ENCODE results near the gene SLC35E1.

Gene SLC35E1

GRCh38 chr19:16572332-16573211, at the start of gene SLC35E1:
Gene SLC35E1 (minus strand): TSS chr19:16572415. CDS start chr19:16572364, 51 bp downstream.
- peak; percentile 80 to 90 (median 85) for DNase-seq

DNA sequence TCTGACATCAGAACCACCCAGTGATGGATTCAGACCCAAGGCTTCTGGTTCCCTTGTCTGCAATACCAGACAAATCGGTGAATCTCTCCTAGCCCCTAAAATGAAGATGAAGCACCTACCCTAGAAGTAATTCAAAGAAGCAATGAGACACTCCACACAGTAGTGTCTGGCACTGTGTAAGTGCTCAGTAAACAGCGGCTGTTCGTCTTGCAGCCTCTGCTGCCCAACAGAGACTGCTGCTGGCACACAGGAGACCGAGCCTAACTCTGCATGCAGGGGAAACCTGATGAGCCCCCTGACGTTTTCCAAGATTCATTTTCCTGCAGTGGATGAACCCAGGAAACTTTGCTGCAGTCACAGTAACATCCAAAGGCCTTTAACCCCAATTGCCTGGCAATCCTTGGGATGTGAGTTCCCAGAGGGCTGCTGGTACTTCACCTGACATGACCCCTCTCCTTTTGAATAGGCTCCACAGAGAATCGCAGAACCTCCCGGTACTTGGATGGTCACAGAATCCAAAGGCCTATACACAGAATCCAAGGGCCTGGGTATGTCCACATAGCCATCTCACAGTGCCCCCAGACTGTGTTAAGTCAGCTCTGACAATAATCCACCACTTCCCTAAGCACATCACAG, 49.1 kb upstream of the SLC35E1 start:
- DNase-seq = no peak

GRCh38 chr19:16620584-16620983, 48.4 kb upstream of the SLC35E1 start:
- DNase-seq = no peak

DNA sequence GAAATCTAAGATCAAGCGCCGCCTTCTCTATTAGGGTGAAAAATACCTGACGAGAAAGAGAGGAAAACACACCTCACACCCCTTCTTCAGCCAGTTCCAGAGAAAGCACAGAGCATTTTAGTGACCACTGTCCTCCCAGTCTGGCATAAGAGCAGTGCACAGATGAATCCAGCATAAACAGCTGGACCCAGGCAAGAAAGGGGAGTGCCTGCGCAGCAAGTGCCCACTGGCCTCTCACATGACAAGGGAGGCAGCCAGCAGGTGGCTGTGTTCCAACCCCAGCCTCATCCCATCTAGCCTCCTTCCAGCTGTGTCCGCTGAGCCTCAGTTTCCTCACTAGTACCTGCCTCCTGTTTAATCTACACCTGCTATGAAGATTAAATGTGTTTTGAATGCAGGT, 47.8 kb upstream of the SLC35E1 start:
- DNase-seq = no peak

DNA sequence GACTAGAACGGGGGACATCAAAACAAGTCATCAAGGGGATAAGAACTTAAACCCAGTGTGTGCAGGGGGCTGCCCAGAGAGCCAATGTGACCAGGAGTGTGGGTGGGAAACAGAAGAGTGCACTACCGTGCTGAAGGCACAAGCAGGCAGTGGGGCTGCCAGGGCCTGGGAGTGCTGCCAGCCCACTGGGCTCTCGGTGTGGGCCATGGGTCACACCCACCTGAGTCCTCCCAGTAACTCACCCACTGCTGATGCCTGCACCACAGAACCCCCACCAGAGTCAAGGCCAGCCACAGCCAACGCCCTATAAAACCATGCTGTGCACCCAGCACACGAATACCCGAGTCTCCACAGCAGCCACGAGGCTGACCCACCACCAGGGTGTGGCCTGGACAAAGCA, 47.2 kb upstream of the SLC35E1 start:
- no peak for DNase-seq

- DNase-seq = no peak
These were observed 46.0 kb upstream of the SLC35E1 start for GRCh38 chr19:16618248-16618647.

DNA sequence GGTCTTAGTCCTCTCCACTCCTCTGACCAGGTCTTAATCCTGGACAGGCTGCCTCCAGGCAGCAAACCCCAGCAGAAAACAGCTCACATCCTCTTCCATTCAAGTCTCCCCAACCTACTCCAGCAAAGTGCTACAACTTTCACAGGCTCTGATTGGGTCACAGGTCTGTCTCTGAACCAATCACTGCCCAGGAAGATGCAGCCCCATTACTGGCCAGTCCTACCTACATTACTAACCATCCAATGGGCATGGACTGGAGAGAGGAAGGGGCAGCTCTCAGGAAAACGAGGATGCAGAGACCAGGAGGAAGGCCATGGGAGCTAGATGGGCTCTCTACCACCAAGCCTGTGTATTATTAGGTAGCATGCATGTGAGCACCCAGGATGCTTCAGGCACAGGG, 43.6 kb upstream of the SLC35E1 start:
- no peak for DNase-seq

DNA sequence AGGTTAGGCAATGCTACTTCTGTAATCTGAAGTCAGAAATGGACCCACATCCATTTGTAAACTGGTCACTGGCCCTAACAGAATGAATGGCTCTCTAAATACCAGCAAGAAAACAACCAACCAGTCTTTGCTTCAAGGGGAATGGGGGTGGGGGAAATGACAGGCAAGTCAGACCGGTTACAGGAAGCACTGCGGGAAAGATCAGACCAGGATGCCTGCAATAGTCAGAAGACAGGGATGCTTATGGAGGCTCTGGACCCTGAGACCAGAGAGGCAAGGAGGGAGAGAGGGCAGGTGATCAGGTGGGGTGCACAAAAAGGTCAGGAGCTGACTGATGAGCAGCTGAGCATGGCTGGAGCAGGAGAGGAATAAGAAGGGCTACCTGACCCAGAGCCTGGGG, 42.7 kb upstream of the SLC35E1 start:
- no peak for DNase-seq

DNA sequence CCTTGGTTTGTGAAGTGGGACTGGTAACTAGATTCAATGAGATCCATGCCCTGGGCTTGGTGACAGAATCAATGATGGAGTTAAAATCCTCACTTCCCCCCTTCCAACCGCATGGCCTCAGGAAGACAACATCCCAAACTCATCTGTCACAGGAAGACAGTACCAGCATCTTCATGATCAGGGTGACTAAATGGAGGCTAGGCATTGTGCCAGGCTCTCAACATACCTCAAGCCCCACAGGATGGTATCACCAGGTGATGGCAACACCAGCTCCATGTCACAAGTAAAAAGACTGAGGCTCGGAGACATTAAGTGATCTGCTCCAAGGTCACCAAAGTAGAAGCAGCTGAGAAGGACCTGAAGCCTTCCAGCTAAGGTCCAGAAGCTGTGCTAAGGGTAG, 41.6 kb upstream of the SLC35E1 start:
- no peak for DNase-seq

DNA sequence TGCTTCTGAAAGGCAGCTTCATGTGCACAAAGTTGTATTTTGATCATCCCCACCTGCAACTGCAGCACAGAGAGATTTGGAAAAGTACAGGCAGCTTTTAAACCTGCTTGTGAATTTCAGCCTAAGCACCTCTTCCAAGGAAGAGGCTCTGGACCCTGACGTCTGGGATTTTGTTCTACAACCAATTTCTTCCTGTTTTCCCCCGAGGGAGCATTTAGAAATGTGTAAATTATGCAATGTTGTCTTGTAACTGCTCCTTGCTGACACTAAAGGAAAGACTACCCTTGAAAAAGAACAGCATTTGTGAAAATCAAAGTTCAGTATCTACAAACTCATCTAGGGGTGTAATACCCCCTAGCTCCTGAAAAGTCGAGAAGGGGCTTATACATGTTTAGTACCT, 40.4 kb upstream of the SLC35E1 start:
- no peak for DNase-seq

GRCh38 chr19:16611121-16611520, 38.9 kb upstream of the SLC35E1 start:
- DNase-seq = no peak

- no peak for DNase-seq
These were observed 37.4 kb upstream of the SLC35E1 start for GRCh38 chr19:16609511-16610200.

- DNase-seq = no peak
These were observed 36.1 kb upstream of the SLC35E1 start for GRCh38 chr19:16608290-16608739.

DNA sequence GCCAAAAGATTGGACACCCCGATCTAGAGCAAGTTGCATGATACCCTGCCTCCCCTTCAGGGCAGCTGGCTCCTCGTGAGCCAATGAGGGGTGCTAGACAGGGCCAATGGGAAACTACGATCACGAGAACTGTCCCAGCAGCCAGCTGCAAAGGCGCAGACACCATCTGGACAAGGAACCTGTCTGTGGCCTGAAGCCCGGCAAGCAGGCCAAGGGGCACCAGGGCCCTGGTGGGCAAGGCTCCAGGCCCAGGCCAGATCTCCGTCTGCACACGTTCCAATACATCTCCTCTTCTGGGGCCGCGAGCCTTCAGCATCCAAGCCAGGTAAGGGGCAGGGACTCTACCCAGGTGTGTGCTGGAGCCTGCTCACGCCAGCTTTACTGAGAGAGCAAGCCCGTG, 35.6 kb upstream of the SLC35E1 start:
- DNase-seq = no peak

DNA sequence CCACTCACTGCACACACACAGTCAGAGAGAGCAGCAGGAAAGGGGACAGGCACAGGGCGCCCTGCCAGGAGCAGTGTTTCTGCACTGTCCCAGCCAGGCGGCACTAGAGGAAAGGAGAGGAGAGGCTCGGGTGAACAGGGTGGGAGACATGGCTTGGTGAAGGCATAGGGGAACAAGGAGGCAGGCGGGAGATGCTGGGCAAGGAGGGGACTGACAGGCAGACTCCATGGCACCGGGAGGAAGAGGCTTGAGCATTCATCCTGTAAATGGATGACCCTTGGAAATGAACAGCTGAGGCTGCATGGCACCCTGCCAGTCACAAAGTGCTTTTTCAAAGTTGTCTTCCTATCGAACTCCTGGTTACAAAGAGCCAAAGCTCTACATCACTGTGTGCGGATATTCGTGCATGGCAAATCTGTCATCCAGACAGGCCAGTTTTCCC, 33.4 kb upstream of the SLC35E1 start:
- DNase-seq = no peak

- DNase-seq = no peak
These were observed 32.9 kb upstream of the SLC35E1 start for GRCh38 chr19:16605115-16605514.

DNA sequence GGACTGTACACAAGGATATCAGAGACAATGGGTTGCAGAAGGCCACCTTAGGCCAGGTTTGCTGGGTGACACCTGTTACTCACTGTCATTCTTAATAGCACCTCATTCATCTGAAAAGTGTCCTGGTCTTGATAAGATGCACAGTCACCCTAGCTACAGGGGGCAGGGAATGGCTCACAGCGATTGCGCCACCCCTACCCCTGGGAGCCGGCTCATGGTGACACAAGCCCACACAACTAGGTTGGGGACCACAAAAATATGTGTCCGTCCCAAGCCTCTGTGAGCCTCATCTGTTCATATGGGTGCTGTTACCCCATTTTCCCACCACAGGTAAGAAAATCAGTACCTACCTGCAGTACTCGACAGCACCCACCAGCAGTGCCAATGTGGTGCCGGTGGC, 32.4 kb upstream of the SLC35E1 start:
- DNase-seq = no peak

DNA sequence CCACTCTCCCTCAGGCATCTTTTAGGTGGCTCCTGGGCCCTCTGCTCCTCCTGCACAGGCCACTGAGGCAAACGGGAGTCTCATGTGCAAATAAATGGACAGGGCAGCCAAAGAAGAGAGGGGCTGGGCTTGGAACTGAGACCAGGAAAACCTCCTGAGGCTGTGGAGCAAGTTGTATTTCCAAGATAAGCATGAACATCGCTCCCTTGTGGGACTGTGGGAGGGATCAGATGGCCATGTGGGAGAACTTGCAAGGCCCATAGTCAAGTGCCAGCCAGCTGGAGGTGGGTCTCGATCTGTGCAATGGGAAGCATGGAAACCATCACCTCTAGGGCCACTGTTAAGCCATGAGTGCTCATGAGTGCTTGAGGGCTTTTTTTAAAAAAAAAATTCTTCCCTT, 30.9 kb upstream of the SLC35E1 start:
- no peak for DNase-seq

DNA sequence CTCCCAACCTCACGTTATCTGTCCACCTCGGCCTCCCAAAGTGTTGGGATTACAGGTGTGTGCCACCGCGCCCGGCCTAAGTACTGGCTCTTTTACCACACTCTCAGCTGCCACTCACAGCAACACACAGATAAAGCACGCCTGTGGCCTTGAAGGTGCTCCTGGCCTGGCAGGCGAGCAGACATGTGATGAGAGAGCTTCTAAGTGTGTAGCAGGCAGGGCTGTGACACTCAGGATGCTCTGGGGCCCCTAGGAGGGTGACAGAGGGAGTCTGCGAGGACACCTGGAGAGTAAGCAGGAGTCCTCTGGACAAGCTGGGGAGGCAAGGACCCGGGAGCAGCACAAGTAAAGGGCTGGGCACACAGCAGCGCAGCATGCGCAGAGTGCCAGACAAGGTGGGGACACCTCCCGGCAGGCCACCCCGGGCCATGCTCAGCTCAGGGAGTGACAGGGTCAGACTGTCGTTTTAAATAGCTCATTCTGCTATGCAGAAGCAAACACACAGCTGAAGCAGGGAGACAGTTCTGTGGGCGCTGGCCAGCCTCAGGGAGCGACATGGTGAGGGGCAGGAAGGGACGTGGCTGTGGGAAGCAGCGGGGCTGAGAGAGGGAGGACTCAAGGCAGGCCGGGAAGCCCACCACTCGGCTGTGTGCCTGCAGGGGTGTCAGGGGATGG, 29.3 kb upstream of the SLC35E1 start:
- DNase-seq = no peak

DNA sequence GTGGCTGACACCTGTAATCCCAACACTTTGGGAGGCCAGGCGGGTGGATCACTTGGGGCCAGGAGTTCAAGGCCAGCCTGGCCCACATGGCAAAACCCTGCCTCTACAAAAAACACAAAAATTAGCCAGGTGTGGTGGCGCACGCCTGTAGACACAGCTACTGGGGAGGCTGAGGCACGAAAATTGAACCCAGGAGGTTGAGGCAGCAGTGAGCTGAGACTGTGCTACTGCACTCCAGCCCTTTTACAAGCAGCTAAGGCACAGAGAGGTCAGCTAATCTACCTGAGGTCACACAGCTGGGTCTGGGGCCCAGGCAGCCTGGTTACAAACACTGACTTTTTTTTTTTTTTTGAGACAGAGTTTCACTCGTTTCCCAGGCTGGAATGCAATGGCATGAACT, 28.6 kb upstream of the SLC35E1 start:
- DNase-seq = no peak

- no peak for DNase-seq
These were observed 27.6 kb upstream of the SLC35E1 start for GRCh38 chr19:16599655-16600346.

DNA sequence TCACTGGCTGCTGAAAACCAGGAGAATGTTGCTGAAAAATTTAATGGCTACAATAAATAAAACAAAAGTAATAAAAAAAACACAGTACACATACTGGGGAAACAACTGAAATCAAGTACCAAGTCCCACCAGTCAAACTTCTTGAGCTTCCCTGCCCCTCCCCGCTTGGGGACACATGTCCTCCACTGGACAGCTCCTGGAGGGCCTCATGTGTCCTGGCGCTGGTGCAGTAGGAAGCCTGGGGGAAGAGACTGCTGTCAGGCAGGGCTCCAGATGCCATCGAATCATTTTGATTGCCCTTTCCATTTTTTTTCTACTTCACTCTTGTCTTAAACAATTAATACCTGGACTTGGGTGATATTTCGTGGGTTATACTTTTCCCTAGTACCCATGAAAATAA, 26.6 kb upstream of the SLC35E1 start:
- DNase-seq = no peak

- no peak for DNase-seq
These were observed 24.2 kb upstream of the SLC35E1 start for GRCh38 chr19:16596399-16596798.

Measured in stimulated activated naive CD4-positive, alpha-beta T cell (primary cell).